Coronary artery (tissue), 2 donors: ENCODE data around the gene GABARAPL2.

Source experiments
- DNase-seq: peaks from one replicate; pipeline ENCODE4 v3.0.0-alpha.2; 2017; ENCODE audit warnings: low spot score
- H3K27ac ChIP-seq, 2 donors: fragments of 200-600 bp; sonication (generic); one replicate each; pipeline ENCODE4 v1.5.1; 2016 to 2019
- H3K4me3 ChIP-seq: fragments of 200-600 bp; sonication (generic); 2 replicates; pipeline ENCODE4 v1.5.1; 2016; ENCODE audit warnings: mild to moderate bottlenecking, moderate library complexity
- TF ChIP-seq, protein P1 (sequence below): fragments of 200-600 bp; sonication (generic); IDR thresholded peaks from one replicate; pipeline ENCODE4 v1.5.1; 2019; ENCODE audit warnings: antibody characterized with exemption

GABARAPL2 gene

DNA sequence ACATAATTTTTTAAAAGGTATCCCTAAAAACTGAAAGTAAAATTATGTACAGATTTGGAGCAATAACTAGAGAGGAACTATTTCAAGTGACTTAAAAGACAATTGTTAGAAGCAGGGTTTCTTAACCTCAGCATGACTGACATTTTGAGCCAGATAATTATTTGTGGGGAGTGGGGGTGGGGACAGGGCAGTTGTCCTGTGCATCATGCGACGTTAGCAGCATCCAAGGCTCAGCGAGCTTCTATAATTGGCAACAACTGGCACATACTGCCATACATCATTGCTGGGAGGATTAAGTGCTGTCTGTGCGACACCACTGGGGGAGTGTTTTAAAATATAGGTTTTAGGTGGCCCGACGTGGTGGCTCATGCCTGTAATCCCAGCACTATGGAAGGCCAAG lies 27.1 kb downstream of the GABARAPL2 start:
- DNase-seq, result no peak
- no peak overlapping the region for H3K27ac ChIP-seq
- no peak overlapping the region for H3K4me3 ChIP-seq
- TF ChIP-seq, protein P1, sequence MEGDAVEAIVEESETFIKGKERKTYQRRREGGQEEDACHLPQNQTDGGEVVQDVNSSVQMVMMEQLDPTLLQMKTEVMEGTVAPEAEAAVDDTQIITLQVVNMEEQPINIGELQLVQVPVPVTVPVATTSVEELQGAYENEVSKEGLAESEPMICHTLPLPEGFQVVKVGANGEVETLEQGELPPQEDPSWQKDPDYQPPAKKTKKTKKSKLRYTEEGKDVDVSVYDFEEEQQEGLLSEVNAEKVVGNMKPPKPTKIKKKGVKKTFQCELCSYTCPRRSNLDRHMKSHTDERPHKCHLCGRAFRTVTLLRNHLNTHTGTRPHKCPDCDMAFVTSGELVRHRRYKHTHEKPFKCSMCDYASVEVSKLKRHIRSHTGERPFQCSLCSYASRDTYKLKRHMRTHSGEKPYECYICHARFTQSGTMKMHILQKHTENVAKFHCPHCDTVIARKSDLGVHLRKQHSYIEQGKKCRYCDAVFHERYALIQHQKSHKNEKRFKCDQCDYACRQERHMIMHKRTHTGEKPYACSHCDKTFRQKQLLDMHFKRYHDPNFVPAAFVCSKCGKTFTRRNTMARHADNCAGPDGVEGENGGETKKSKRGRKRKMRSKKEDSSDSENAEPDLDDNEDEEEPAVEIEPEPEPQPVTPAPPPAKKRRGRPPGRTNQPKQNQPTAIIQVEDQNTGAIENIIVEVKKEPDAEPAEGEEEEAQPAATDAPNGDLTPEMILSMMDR, result no peak

DNA sequence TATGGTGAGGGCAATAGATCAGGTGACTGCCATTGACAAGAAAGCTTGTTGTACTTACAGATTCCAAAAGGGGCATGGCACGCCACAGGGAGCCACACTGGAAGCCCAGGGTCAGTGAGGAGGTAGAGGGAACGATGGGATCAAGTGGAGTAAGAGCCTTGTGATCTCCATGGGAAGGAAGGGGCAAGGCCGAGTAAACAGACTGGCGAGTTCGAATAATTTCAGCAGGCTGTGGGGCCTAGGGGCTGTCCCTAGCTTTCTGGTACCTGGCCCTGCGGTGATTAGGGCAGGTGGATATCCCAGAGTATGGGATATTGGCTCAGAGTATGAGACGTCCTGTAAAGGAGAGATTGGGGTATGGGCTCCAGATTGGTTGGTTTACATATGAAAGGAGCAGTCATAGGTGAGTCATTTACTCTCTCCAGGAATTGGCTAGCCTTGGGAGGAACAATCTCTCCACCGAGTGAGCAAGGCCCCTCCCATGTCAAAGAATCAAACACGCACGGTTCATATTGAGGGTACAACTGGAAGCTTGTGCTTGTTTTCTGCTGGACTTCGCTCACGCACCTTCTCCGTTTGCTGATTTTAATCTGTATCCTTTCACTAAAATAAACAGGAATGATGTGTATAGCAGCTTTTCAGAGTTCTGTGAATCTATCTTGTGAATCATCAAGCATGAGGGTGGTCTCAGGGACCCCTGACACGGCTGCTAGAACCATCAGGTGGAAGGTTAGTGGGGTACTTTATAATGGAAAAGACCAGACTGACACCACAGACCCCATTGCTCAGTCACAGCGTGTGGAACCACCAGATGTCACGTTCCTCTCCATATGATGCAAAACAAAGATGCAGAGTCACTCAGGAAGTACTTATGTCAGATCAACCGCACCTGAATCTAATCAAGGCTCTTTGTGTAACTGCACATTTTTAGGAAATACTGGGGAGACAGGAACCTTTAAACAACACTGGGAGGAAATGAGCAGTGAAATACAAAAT lies 27.9 kb downstream of the GABARAPL2 start:
- H3K27ac ChIP-seq, result peak overlapping the region; percentile 21 to 26
- TF ChIP-seq, protein P1, result no peak
- H3K4me3 ChIP-seq, result no peak overlapping the region
- no peak for DNase-seq

DNA sequence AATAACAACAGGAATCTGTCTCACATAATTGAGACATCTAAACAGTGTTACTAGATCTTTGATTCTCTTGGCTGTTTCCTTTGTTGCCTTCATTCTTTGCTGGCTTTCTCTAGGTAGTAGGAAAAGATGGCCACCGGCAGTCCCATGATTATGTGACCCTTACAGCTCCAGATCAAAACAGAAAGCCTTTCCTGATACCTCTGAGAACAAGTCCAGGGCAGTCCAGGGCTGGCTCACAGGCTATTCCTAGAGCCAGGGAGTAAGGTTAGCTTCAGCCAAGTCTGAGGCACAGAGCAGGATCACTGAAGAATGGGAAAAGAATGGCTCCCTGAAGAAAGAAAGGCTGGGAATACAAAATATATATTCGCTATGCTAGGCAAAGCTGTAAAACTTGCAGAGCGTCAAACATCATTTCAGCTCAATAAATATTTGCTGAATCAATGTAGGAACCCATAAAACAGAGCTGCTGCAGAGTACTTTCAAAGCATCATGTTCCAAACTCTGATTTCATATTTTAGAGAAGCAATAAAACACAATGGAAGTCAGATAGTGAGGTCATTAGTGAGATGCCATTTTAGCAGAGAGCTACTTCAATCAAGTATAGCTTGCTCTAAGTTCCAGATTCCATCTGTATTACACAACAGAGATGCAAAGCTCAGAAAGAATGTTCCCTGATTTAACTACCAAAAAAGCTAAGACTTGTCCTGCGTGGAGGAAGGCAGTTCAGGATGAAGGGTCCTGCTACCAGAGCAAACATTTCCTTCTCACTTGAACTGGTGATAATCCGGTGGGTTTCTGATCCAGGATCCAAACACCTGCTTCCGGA lies 33.5 kb downstream of the GABARAPL2 start:
- TF ChIP-seq, protein P1, result no peak
- DNase-seq, result no peak
- Histone ChIP-seq H3K27ac (peak overlapping the region in 1 of 2 donors; percentile 65), H3K4me3 (no peak overlapping the region)

DNA sequence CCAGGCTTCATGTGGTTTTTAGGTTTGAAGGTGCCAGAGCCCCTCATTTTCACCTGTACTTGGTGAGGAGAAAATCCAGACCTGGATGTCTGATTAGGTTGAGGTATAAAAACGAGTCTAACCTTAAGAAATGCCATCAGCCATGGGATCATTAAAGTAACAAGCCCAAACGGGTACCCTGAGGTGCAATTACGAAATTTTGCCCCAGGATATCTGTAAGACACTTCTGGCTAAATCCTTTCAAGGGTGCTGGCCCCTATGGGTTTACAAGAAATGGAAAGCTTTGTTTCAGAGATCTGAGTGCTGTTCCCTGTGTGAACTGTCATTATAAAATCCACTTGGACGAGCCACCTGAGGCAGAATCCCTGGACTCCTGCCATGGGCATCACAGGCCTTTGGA lies 37.1 kb downstream of the GABARAPL2 start:
- no peak for DNase-seq
- H3K27ac ChIP-seq, result no peak overlapping the region

DNA sequence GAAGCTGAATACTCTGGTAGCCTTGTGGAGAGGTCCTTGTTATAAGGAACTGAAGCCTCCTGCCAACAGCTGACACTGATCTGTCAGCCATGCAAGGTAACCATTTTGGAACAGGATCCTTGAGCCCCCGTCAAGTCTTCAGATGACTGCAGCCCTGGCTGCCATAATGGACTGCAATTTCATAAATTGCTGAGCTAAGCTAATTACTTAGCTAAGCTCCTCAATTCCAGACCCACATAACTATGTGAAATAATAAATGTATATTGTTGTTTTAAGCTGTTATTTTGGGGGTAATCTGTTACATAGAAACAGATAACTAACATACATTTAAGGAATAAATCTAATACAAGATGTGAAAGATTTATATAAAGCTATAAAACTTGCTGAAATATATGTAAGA lies 40.3 kb downstream of the GABARAPL2 start:
- Histone ChIP-seq H3K27ac (no peak overlapping the region), H3K4me3 (no peak overlapping the region)
- TF ChIP-seq, protein P1, result no peak
- DNase-seq, result no peak

More for the DNA sequence above, 37.1 kb downstream of the GABARAPL2 start:
- H3K4me3 ChIP-seq, result no peak overlapping the region
- TF ChIP-seq, protein P1, result no peak

DNA sequence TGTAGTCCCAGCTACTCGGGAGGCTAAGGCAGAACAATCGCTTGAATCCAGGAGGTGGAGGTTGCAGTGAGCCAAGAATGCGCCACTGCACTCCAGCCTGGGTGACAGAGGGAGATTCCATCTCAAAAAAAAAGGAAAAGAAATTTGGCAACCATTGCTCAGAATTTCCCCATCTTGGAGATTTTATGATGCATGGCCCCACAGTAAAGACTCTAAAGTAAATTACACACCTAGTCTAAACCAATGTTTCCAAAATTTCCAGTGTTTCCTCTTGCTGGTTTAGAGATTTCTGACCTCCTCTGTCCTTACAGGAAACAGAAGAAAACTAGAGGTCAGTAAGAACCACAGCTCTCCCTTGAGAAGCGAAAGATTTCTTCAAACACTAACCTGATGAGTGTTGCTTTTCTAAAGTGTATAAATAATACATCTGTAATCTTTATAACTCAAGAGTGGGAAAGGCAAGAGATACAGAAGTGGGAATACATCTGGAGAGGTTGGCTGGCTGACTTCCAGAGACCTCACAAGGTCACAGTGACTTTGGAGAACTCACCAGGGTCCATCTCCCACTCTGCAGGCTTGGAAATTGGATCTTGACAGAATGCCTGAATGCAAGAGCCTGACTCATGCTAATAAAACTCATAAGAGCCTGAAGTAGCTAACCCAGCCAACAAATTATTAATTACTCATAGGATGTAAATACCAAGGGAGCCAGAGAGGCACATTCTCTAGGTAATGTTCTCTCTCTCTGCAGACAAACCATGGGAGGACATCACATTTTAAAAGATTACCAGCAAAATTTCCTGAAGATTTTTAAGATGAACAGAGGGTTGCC lies 48.1 kb downstream of the GABARAPL2 start:
- Histone ChIP-seq H3K4me3 (no peak overlapping the region), H3K27ac (no peak overlapping the region)
- DNase-seq, result no peak
- TF ChIP-seq, protein P1, result no peak
